Lower leg skin (tissue), 4 donors: ENCODE results near the gene IL25. TPM values are rescaled to one million over a fixed set of nuclear protein-coding genes. Genes with fewer than 3 reads are reported as not detected.
"Not testable (repeated sequence)": the region's sequence is repeated elsewhere in the genome, so short reads cannot be mapped to it uniquely, and the experiment has no call there.

Experiments used
- DNase-seq, 2 donors: peaks; one replicate each; pipeline ENCODE4 v3.0.0-alpha.2; 2019; ENCODE audit warnings: low spot score in 2 of 2
- H3K4me3 ChIP-seq: fragments of 200-600 bp; sonication (generic); 2 replicates; pipeline ENCODE4 v1.5.1; 2017; ENCODE audit warnings: mild to moderate bottlenecking, low read depth; ENCODE audit not compliant: poor library complexity, severe bottlenecking
- CTCF ChIP-seq, 3 donors: fragments of 450-650 bp; IDR thresholded peaks; one replicate each; pipeline ENCODE4 v1.5.1; 2016; ENCODE audit warnings: antibody characterized with exemption in 3 of 3, mild to moderate bottlenecking in 3 of 3, moderate library complexity in 2 of 3
- POLR2A ChIP-seq, 2 donors: fragments of 450-650 bp; IDR thresholded peaks; one replicate each; pipeline ENCODE4 v1.6.1; 2016 to 2017; ENCODE audit warnings: antibody characterized with exemption in 2 of 2, mild to moderate bottlenecking in 1 of 2, moderate library complexity in 1 of 2
- WGBS, 2 donors: methylation state at CpG; one replicate each; pipeline ENCODE4 v1.1.5; 2018; 5-methylcytosine and 5-hydroxymethylcytosine counted together
- intact Hi-C: fragments of 100-400 bp; cut with DNase I; formaldehyde crosslinking; loops from one replicate; pipeline ENCODE4 v1.15.0; 2023; ENCODE audit warnings: low total_unique reads
- total RNA-seq, 4 donors: library from RNA; depleted of rRNA; stranded (reverse); fragments of >200 nt; gene quantifications; one replicate each; pipeline ENCODE4 v1.1.0, GENCODE V29; 2016

The IL25 gene
- total RNA-seq, 4 donors from 2014 or later = not detected

GRCh38 chr14:23396126-23396525 is 23.5 kb downstream of the IL25 start:
- TF ChIP-seq CTCF (IDR thresholded peaks at IDR 0.05) = no peak
- TF ChIP-seq POLR2A (IDR thresholded peaks at IDR 0.05) = no peak
- no peak overlapping the region for H3K4me3 ChIP-seq
- 92 to 93% methylated on average over 10 of the region's 10 CpGs for WGBS, 2 donors
- DNase-seq = no peak
- intact Hi-C loops = no loop called here

- TF ChIP-seq CTCF (IDR thresholded peaks at IDR 0.05) (no peak), POLR2A (IDR thresholded peaks at IDR 0.05) (no peak)
- DNase-seq = no peak
- H3K4me3 ChIP-seq = no peak overlapping the region
- intact Hi-C loops = no loop called here
- WGBS, 2 donors = 92 to 96% methylated on average over 6 to 10 of the region's 10 CpGs
Observed at GRCh38 chr14:23396781-23397407, 24.3 kb downstream of the IL25 start.

- no peak for TF ChIP-seq POLR2A (IDR thresholded peaks at IDR 0.05)
- 86 to 94% methylated on average over 4 of the region's 4 CpGs for WGBS, 2 donors
- intact Hi-C loops = no loop called here
- H3K4me3 ChIP-seq = no peak overlapping the region
- no peak for DNase-seq
Observed at GRCh38 chr14:23398348-23398747, 25.7 kb downstream of the IL25 start.

- H3K4me3 ChIP-seq = no peak overlapping the region
- DNase-seq = no peak
- 87 to 93% methylated on average over 3 of the region's 3 CpGs for WGBS, 2 donors
- TF ChIP-seq POLR2A (IDR thresholded peaks at IDR 0.05) (no peak), CTCF (IDR thresholded peaks at IDR 0.05) (no peak)
- intact Hi-C loops = no loop called here
Observed at GRCh38 chr14:23399136-23399535, 26.5 kb downstream of the IL25 start.

- intact Hi-C loops = no loop called here
- H3K4me3 ChIP-seq = no peak overlapping the region
- DNase-seq = no peak
- TF ChIP-seq CTCF (IDR thresholded peaks at IDR 0.05) (no peak), POLR2A (IDR thresholded peaks at IDR 0.05) (no peak)
- WGBS, 2 donors = 85 to 91% methylated on average over 6 of the region's 6 CpGs
Observed at GRCh38 chr14:23399591-23399990, 27.0 kb downstream of the IL25 start.

GRCh38 chr14:23400496-23401149 is 28.0 kb downstream of the IL25 start:
- WGBS, 2 donors = 87 to 92% methylated on average over 16 of the region's 16 CpGs
- H3K4me3 ChIP-seq, DNase-seq, intact Hi-C loops: not testable (repeated sequence)

- intact Hi-C loops = no loop called here
- DNase-seq = no peak
- WGBS, 2 donors = 80 to 81% methylated on average over 4 of the region's 4 CpGs
- no peak overlapping the region for H3K4me3 ChIP-seq
- TF ChIP-seq POLR2A (IDR thresholded peaks at IDR 0.05) = no peak
- TF ChIP-seq CTCF (IDR thresholded peaks at IDR 0.05) = no peak
Observed at GRCh38 chr14:23401291-23401690, 28.7 kb downstream of the IL25 start.
